Subcutaneous adipose tissue (tissue), 4 donors: ENCODE results near the gene ARHGEF28. TPM values are rescaled to one million over a fixed set of nuclear protein-coding genes. Genes with fewer than 3 reads are reported as not detected.

Experiments
- total RNA-seq, 4 donors: library from RNA; depleted of rRNA; stranded (reverse); fragments of >200 nt; gene quantifications; one replicate each; pipeline ENCODE4 v1.1.0, GENCODE V29; 2016
- TF ChIP-seq, protein P1 (sequence below): fragments of 450-650 bp; IDR thresholded peaks from one replicate; pipeline ENCODE4 v1.5.1; 2016; ENCODE audit warnings: low read depth, mild to moderate bottlenecking, control low read depth, antibody characterized with exemption, moderate library complexity

The ARHGEF28 gene
- total RNA-seq, 4 donors from 2014 or later = 9.9 to 46.3 (median 17.3) TPM

DNA sequence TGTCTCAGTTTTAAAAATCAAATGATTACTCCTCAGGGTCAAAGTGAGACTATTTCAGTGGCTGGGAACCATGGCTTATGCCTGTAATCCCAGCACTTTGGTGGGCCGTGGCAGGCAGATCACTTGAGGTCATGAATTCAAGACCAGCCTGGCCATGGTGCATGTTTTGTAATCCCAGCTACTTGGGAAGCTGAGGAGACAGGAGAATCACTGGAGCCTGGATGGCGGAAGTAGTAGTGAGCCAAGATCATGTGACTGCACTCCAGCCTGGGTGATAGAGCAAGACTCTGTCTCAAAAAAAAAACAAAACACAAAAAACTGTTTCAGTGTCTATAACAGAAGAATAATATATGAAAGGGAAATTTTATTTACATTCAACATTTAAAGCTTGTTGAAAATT, 182.9 kb downstream of the ARHGEF28 start:
- TF ChIP-seq, protein P1, sequence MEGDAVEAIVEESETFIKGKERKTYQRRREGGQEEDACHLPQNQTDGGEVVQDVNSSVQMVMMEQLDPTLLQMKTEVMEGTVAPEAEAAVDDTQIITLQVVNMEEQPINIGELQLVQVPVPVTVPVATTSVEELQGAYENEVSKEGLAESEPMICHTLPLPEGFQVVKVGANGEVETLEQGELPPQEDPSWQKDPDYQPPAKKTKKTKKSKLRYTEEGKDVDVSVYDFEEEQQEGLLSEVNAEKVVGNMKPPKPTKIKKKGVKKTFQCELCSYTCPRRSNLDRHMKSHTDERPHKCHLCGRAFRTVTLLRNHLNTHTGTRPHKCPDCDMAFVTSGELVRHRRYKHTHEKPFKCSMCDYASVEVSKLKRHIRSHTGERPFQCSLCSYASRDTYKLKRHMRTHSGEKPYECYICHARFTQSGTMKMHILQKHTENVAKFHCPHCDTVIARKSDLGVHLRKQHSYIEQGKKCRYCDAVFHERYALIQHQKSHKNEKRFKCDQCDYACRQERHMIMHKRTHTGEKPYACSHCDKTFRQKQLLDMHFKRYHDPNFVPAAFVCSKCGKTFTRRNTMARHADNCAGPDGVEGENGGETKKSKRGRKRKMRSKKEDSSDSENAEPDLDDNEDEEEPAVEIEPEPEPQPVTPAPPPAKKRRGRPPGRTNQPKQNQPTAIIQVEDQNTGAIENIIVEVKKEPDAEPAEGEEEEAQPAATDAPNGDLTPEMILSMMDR = no peak

DNA sequence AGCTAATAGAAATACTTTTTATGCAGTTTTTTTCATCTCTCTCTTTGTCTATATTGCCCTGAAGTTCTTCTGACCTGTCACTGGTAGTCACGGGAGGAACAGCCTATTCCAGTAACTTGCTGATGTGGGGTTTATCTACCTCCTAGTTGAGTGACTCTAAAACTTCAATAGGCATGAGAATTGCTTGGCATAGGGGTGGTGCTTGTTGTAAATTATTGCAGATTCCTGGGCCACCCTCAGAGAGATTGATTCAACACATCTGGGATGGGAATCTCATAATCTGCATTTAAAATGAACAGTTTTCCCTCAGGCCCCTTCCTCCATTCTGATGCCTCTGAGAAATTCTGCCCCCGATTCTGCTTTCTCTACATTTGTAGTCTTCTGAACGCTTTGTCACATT, 184.4 kb downstream of the ARHGEF28 start:
- TF ChIP-seq, protein P1 = no peak

DNA sequence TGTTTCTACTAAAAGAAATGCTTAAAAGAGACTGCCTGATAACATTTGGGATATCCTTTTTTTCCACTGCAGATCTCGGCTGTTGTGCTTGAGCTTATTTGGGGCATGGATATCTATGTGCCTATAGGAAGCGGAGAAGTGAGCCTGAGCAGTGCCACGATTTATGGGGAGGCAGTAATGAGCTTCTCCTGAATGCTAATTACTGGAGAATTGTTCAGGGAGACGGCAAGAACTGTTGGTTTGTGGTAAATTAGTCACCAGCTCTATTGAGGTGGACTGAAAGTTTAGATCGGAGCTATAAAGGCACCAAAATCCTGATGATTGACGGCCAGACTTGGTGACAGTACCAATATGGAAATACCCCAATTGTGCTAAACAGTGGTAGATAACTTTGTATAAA, 186.5 kb downstream of the ARHGEF28 start:
- TF ChIP-seq, protein P1 = no peak

DNA sequence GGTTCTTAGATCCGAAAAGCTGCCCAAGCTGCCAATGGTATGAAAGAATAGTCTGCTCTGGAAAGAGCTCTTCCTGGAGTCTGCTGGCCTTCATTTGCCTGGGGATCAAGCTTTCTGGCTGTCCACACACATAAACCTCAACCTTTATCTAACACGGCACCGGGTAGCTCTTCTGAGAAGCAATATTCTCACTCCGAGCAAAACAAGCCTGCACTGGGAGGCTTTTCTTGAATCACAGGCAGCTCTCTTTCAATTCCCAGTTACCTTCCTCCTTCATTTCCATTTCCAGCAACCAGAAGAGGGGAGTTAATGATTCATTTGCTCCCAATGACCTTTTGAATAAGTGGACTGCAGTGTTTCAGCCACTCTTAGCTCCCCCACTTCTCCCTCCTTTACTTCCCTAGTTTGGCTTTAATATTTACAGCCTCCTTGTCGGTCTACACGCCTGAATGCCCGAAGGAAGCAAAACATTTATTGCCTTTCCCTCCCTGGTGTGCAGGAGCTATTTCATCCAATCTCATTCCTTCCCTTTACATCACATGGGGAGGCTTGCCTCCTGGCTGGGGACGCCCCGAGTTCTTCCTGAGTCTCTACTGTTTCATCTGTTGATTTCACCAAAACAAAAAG, 187.1 kb downstream of the ARHGEF28 start:
- TF ChIP-seq, protein P1 = no peak

DNA sequence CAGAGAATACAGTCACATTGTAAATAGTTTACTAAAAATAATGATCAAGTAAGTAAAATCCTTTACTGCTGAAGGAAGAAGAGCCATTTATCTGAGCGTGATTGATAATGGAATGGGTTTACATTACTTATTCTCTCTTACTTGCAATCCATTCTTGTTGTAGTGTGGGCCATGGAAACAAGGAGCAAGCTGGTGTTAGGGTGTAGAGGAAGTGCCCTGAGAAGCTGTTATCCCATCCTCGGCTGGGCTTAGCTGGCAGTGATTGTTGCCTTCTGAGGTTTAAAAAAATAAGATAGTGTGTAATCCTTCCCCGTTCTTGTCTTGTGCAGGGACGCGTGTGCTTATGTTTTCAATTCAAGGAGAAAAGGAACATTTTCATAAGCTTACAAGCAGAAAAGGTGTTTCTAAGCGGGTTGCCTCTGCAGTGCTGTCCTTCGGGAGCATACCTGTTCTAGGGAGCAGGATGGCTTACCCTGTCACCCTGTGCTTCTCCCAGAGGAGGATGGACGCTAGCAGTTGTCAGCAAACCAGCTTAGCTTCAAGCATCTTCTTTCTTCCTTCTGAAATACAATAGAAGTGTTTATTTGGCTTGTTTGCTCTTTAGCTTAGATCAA, 188.3 kb downstream of the ARHGEF28 start:
- TF ChIP-seq, protein P1 = no peak

DNA sequence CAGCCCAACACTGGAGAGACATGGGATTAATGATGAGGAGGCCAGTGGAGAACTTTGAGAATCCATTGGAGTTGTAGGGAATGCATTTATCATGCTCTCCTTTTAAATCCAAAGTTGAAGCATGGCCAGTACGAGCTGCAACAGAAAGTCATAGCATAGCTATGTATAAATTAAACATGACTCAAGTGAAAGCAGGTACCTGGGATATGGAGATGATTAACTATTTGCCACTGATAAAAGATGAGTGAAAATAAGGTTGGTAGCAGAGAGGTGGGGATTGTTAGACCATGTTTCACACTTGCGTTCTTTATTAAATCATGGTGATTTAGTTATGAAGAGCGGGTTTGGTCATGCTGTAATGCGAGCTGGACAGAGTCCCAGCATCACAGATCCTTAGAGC, 189.6 kb downstream of the ARHGEF28 start:
- TF ChIP-seq, protein P1 = no peak

DNA sequence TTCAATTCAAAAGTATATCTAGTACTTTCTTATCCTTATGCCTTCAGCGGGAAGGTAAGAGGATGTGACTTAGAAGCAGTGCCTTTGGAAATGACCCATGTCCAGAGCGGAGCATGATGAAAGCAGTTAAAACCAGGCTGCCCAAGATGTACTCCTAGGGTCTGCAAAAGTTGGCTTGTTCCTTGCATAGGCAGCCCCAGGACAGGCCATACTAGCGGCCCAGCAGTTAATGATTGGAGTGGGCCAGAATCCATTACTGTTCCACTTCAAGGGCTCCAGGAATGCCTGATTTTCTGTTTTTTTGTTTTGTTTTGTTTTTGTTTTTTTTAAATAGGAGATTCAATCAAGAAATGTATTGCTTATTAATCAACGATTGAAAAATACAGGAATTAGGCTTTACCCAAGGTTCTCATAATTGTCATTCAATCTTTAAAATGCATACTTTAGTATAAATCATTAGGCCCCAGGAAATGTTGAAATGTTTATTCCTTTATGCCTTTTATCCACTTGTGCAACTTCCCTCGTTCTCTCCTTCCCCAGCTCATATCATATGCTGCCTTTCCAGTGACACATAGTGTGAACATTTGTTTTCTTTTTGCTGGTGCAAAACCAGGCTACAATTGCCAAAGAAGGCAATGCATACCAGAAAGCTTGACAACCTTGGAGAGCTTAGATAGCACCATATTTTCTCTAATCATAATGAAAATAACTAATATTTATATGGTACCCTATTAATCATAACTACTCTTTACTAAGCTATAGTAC, 190.8 kb downstream of the ARHGEF28 start:
- TF ChIP-seq, protein P1 = no peak
